ENCODE results near the gene JUP.
"Not testable (repeated sequence)": the region's sequence is repeated elsewhere in the genome, so short reads cannot be mapped to it uniquely, and the experiment has no call there.

JUP gene

DNA sequence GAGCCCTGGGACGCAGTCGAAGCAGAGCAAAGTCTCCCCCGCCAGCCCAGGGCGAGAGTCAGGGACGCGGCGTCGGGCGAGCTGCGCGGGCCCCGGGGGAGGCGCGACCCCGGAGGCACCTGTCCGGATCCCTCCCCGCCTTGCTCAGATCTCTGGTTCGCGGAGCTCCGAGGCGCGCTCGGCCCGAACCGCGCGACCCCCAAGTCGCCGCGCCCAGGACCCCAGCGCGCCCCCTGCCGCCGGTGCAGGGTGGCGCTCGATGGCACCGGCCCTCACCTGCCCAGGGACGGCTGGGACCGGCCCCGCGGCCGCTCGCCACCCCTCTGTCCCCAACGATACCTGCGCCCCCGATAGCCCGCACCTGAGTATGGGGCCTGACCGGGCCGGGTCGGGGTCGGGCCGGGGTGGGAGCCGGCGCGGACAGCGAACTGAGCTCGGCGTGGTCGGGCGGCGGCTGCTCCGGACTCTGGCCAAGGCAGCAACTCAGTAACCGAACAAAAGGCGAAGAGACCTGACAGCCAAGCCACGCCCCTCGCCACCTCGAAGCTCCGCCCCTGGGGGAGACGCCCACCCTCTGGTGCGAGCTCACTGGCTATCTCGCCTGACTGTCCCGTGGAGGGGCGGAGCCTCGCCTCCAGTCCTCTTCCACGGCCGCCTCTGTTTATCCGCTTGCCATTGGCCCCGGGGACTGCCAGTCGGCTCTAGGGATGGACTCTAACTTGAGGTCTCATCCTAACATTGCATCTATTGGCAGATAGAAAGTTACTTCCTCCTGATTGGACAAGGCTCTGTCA, at the start of gene JUP:
TSS of gene JUP (minus strand) at position 485 of the 794 bp plus-strand sequence. CDS start 14,857 bp downstream, outside the sequence.
- DNase-seq (ENCODE audit: low read depth in 2 of 2), result peak; percentile 89 to 94

DNA sequence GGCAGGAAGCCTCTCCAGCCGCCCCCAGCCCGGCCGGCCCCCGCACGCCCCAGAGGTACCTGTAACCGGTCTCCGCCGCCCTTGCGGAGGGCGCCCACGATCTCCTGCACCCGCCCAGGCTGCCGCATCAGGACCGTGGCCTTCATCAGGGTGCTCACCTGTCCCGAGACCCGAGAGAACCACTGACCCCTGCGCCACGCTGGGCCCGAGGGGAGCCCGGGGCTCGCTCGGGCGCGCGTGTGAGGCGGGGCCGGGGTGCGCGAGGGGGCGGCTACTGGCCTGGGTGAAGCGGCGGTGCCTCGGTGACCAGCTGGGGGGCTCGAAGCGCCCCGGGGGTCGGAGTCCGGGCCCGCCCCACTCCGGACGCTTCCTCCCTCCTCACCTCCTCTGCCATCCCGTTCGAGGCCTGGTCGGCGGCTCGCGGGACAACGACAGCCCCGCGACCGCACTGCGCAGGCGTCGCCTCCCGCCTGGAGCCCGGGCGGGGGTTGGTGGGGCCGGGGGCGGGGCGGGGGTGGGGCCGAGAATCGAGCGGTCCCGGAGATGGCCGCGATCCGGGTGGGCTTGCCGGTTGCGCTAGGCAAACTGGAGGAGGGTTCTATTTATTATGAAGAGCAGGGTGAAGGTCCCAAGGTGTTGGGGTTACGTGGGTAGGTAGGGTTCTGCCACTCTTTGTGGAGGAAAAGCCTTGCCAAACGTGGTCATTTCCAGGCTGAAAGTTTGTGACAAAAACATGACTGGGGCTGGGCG, 49.5 kb upstream of the JUP start, which contains the start of gene NT5C3B:
TSS of gene NT5C3B (minus strand) at position 433 of the 750 bp plus-strand sequence. CDS start at position 394, 39 bp downstream.
- peak in 1 of 2 donors; percentile 39 for DNase-seq (ENCODE audit: low read depth in 2 of 2)

DNA sequence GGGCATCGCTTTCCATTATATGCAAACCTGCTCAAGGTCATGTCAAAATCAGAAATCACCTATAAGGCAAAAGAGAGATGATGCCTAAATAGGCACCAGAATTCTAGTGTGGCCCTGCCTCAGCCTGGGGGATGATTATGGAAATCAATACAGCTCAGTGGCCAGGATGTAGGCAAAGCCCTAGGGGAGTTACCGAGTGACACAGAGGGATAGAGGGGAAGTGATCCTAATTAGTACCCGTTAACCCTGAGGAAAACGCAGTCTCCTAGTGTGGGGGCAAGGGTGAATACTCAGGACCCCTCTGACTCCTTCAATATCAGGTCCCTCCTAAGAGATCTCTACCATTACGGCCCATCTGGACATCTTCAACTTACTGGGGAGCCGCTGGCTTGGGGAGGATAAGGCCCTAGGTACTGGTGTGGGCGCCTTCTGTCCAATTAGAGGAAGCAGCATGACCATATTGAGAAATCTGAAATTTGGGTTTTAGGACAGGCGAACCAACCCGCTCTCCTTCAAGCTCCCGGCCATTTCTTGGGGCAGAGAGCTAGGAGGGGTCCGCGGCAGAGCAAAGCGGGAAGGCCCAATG, 48.8 kb upstream of the JUP start:
- no peak for DNase-seq (ENCODE audit: low read depth in 2 of 2)

DNA sequence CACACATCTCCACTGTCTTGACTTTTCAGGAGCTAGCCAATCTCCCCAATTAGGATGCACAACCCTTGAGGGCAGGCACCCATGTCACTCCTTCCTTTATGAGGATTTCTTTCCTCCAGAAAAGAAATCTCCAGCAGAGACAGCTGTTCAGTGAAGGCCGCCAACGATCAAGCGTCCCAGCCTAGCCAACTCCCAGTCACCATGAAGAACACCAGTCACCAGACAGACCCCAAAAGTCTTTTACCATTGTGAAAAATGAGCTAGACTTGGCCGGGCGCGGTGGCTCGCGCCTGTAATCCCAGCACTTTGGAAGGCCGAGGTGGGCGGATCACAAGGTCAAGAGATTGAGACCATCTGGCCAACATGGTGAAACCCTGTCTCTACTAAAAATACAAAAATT, 43.5 kb upstream of the JUP start:
- not testable (repeated sequence) for DNase-seq (ENCODE audit: low read depth in 2 of 2)

GRCh38 chr17:41825175-41825845, 38.8 kb upstream of the JUP start:
- DNase-seq (ENCODE audit: low read depth in 2 of 2), result no peak

GRCh38 chr17:41824086-41824485, 37.6 kb upstream of the JUP start:
- DNase-seq (ENCODE audit: low read depth in 2 of 2), result no peak

DNA sequence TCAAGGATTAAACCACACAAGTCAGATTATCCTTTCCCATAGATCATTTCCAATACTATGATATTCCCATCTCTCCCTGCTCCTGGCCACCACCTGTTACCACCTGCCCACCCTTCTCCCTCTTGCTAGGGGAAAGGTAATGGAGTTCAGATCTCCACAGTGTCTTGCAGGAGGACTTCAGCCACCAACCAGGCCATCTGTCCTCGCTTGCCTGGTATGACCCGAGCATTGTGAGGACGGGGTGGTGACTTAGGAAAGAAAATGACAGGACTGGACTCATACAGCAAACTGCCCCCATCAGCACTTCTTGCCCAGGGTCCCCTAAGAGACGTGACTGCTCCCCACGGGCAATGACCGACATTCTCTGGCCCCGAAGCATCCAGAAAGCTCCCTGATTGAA, 37.1 kb upstream of the JUP start:
- DNase-seq (ENCODE audit: low read depth in 2 of 2), result no peak

- DNase-seq (ENCODE audit: low read depth in 2 of 2), result no peak
Observed at GRCh38 chr17:41823141-41823524, 36.6 kb upstream of the JUP start.

DNA sequence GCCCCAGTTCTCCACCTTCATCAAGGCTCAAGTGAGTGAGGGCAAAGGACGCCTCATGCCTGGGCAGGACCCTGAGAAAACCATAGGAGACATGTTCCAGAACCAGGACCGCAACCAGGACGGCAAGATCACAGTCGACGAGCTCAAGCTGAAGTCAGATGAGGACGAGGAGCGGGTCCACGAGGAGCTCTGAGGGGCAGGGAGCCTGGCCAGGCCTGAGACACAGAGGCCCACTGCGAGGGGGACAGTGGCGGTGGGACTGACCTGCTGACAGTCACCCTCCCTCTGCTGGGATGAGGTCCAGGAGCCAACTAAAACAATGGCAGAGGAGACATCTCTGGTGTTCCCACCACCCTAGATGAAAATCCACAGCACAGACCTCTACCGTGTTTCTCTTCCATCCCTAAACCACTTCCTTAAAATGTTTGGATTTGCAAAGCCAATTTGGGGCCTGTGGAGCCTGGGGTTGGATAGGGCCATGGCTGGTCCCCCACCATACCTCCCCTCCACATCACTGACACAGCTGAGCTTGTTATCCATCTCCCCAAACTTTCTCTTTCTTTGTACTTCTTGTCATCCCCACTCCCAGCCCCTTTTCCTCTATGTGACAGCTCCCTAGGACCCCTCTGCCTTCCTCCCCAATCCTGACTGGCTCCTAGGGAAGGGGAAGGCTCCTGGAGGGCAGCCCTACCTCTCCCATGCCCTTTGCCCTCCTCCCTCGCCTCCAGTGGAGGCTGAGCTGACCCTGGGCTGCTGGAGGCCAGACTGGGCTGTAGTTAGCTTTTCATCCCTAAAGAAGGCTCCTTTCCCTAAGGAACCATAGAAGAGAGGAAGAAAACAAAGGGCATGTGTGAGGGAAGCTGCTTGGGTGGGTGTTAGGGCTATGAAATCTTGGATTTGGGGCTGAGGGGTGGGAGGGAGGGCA, 36.0 kb upstream of the JUP start:
- DNase-seq (ENCODE audit: low read depth in 2 of 2), result no peak

DNA sequence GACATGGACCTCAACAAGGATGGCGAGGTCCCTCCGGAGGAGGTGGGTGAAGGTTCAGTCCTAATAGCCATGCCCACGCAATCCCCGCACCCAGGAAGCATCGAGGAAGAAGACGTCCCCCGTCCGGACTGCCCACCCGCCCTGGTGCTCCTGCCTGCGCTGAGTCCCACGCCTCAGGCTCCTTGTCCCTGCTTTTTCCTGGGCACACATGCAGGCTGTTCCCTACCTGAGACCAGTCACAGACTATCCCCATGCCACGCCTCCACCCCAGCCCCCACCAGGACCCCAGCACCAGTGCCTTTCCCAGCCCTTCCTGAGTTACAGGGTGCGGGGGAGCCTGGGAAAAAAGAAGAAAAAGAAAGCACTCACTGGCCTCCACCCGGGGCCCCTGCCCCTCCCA, 35.3 kb upstream of the JUP start:
- DNase-seq (ENCODE audit: low read depth in 2 of 2), result no peak

- no peak for DNase-seq (ENCODE audit: low read depth in 2 of 2)
Observed at GRCh38 chr17:41818024-41818423, 31.5 kb upstream of the JUP start.

DNA sequence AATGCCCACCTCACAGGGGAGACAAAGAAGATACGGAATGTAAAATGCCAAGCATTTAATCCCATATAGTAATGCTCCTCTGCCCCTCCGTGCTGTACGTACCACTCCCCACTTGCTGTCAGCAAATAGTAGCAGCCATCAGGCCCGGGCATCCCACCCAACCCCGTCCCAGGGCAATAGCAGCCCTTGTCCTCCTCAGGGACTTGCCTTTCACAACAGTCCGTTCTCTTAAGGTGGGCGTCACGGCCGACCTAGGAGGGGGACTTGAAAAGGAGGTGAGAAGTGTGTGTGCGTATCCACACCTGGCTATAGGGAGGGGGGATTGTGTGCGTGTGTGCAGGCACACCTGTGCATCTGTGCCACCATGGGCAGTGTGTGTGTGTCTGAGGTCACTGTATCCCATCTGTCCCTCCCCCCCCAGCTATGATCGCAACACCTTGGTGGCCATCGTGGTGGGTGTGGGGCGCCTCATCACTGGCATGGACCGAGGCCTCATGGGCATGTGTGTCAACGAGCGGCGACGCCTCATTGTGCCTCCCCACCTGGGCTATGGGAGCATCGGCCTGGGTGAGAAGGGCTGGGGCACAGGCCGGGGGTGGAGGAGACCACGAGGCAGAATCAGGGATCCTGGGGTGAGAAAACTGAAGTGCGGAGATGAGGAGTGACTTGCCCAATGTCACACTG, 30.3 kb upstream of the JUP start:
- no peak for DNase-seq (ENCODE audit: low read depth in 2 of 2)

GRCh38 chr17:41814195-41814594, 27.7 kb upstream of the JUP start:
- no peak for DNase-seq (ENCODE audit: low read depth in 2 of 2)

DNA sequence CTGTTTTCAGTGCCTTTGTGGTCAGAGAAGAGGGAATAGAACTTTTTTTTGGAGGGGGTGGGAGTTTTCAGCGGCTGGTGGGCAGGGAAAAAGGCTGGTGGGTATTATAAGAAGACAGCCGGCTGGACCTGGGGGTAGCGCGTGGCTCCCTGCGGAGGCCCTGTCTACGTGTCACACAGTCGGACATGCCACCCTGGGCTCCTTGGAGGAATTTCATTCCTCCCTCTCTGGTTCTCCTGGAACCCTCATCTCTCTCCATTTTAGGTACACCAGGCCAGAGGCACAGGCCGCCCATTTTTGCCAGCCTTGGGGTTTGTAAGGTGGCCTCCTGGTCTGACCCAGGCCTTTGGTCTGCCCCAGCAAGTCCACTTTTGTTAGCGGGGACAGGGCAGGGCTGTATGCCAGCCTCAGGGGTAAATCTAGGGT, 27.2 kb upstream of the JUP start:
- no peak for DNase-seq (ENCODE audit: low read depth in 2 of 2)

DNA sequence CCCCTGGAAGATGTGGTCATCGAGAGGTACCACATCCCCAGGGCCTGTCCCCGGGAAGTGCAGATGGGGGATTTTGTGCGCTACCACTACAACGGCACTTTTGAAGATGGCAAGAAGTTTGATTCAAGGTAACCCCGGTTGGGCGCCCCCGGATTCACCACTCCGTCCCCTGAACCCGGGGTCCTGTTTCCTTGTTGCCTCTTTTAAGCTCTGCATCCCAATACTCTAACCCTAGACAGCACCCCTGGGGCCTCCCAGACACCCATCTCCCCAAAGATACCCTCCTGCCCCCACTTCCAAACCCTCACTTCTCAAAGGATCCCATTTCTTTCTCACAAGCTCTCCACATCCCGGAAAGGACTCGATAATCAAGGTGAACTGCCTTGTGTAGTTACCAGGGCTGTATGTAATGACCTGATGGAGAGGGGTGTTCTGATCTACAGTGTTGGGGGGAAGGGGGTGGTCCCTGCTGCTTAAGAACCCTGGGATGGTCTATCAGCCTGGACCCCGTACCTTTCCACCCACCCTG, 26.7 kb upstream of the JUP start:
- no peak for DNase-seq (ENCODE audit: low read depth in 2 of 2)

GRCh38 chr17:41812381-41813151, 26.1 kb upstream of the JUP start, which contains the start of gene FKBP10:
TSS of gene FKBP10 (plus strand) at chr17:41813004. CDS start at chr17:41813035, 31 bp downstream.
- DNase-seq (ENCODE audit: low read depth in 2 of 2), result no peak

DNA sequence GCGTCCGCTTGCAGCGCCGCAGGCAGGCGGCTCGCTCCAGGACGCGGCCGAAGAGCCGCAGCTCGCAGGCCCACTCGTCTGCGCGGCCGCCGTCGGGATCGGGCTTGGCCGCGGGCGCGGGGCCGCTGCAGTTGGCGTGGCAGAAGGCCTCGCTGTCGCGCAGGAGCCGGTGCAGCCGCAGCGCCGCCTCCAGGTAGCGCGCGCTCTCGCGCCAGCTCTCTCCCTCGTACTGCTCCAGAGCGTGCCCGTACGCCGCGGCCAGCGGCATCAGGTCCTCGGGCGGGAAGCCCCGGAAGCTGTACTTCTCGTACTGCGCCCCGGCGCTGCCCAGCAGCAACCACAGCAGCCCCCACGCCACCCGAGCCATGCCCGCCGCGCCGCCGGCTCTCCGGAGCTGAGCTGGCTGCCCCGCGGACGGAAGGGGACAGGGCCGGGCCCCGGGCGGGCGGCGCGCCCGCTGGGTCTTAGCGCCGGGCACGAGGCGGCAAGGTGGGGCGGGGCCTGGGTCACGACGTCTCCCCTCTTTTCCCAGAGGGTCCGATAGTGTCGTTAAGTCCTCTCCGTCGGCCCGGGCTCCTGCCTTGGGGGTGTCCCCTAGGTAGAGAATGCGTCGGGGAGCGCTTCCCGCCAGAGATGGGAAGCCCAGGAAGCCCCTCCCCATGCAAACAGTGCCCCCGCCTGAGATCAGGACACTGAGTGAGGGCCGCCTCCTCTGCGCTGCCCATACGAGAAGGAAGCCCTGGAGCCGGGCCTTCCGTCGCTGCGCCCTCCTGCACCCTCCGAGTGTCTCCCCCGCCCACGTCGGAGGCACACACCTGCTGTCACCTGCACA, 25.3 kb upstream of the JUP start, which contains the start of gene P3H4:
TSS of gene P3H4 (minus strand) at position 401 of the 832 bp plus-strand sequence. CDS start at position 367, 34 bp downstream.
- DNase-seq (ENCODE audit: low read depth in 2 of 2), result peak; percentile 44 to 62

Data from stimulated activated CD4-positive, alpha-beta T cell treated with anti-CD3 and anti-CD28 coated beads, Interleukin-15, amount 100 ng/mL, for 48 hours (primary cell).